HG03378 (cell line): ENCODE results near the gene MAGEL2.
"Not testable (repeated sequence)": the region's sequence is repeated elsewhere in the genome, so short reads cannot be mapped to it uniquely, and the experiment has no call there.

Experiments used
- ATAC-seq: cut with Tn5 transposase; IDR thresholded peaks from one replicate; pipeline ENCODE4 v1.9.1; 2021; ENCODE audit warnings: mild to moderate bottlenecking, moderate library complexity; ENCODE audit not compliant: unreplicated experiment

MAGEL2 gene

DNA sequence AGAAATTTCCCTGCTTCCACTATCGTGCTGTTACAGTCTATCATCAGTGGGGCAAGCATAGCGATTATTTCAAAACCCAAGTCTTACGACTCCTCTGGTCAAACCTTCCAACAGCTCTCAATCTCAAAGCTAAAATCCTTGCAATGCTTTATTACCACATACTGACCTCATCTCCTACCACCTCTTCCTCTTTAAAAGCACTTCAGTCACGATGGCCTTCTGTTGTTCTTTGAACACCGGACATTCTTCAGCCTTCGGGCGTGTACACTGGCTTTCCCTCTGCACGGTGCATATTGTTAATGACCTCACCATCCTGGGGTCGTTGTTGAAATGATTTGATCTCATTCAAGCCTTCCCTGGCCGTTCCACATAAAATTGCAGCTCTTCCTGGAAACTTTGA lies 31.1 kb downstream of the MAGEL2 start:
- ATAC-seq: no peak

DNA sequence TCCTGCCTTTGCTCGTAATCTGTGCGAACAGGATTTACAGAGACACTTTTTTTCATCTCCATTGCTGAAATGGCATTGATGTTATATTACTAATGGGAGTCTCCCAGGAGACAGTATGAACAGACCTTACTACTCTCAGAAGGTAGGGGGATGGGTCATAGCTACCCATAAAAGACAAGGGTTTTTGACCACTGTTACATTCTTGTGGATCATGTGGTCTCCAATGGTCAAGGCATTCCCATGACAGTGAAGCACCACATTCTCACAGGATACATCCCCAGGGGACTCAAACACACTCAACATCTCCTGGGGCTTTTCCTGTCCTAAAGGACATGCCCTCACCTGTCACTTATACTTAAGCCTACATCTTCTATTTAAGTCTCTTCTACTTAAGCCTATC lies 41.4 kb downstream of the MAGEL2 start:
- no peak for ATAC-seq

DNA sequence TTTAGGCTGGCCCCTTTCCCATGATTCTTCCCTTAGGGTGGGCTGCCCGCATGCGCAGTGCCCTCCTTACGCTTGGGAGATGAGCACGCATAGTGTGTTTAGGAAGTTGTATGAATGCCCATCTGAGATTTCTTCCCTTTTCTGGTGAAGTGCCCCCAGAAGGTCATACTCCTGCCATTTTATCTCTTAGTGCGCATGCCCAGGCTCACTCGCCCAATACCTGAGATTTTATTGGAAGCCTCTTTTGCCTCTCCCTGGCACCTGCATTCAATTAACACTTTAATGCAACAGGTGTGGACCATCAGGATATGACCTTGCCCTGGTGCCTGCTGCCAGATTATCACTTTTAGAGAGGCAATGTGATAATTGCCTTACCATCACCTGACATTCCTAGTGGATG lies 45.5 kb downstream of the MAGEL2 start:
- no peak for ATAC-seq

DNA sequence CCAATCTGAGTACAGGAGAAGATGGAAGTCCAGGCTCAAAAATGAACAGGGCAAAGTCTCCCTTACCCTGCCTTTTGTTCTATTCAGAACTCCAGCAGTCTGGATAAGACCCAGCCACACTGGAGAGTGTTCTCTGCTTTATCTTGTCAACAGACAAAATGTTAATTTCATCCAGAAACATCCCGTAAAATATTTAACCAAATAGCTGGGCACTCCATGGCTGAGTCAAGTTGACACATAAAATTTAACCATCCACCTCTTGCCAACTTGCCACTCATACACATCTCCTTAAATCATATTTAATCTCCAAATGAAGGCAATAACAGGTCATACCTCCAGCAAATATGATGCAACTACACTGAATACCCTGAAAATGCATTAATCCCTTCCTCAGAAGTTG lies 48.6 kb downstream of the MAGEL2 start:
- ATAC-seq: no peak

DNA sequence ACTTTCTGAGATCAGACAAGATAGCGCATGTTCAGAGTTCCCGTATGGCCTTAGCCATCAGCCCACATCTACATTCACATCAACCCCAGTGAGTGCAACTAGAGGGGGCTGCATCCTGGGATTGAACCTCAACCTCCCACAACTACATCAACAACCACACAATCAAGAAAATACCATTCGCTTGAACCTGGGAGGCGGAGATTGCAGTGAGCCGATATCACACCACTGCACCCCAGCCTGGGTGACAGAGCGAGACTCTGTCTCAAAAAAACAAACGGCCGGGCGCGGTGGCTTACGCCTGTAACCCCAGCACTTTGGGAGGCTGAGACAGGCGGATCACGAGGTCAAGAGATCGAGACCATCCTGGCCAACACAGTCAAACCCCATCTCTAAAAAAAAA lies 50.4 kb downstream of the MAGEL2 start:
- ATAC-seq: not testable (repeated sequence)

DNA sequence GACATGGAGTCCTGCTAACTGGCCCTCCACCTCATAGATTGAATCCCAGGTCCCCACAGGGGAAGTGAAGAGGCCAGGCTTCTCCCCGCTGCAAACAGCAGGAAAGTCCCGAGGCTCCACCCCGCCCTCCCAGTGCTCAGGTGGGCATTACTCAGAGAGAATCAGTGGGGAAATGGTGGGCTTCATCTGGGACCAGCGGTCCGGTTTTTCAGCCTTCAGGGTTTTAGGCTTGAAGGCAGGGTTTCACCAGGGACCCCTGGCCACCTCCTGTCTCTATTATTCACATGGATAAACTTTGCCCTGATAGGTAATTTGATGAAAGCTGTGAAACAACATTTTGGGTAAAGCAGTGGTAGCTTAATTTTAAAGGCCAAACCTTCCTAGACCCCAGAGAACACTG lies 50.9 kb downstream of the MAGEL2 start:
- no peak for ATAC-seq

DNA sequence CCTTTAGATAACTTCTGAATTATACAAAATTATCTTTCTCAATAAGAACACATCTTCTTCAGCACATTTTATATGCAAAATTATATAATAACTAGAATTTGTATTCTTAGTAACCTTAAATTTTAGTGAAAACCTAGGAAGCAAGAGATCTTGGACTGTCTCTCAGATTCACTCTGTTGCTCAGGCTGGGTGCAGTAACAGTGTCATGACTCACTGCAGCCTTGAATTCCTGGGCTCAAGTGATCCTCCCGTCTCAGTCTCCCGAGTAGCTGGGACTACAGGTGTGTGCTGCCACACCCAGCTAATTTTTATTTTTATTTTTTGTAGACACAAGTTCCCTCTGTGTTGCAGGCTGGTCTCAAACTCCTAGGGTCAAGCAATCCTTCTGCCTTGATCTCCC lies 52.3 kb downstream of the MAGEL2 start:
- no peak for ATAC-seq

DNA sequence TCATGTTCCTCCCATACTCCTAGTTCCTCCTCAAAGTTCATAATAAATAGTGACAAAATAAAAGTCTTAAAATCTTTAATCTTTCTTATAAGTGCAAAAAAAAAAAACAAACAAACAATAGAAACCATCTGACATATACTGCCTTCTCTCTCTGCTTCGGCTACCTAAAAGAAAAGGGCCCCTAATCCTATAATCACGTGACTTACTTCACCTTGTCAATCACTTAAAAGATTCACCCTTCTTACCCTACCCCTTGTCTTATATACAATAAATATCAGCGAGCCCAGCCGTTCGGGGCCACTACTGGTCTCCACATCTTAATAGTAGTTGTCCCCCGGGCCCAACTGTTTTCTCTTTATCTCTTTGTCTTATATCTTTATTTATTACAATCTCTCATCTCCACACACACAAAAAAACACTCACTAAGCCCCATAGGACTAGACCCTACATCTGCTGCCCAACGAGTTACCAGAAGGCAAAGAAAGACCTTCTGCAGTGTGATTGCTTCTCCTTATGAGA lies 53.4 kb downstream of the MAGEL2 start:
- no peak for ATAC-seq
